HUES48 (cell line): ENCODE data around the gene CCDC7.
"Not testable (repeated sequence)": the region's sequence is repeated elsewhere in the genome, so short reads cannot be mapped to it uniquely, and the experiment has no call there.

Experiments
- H3K27ac ChIP-seq: one replicate; pipeline ENCODE4 v1.7.0; 2013; ENCODE audit warnings: low read depth, low read length, inconsistent platforms
- H3K27me3 ChIP-seq: 2 replicates; pipeline ENCODE4 v1.6.1; 2013; ENCODE audit warnings: mild to moderate bottlenecking, low read length; ENCODE audit not compliant: control insufficient read depth, insufficient read depth
- H3K36me3 ChIP-seq: 2 replicates; pipeline ENCODE4 v1.6.1; 2013; ENCODE audit warnings: low read length; ENCODE audit not compliant: control insufficient read depth, insufficient read depth
- H3K4me1 ChIP-seq: 2 replicates; pipeline ENCODE4 v1.6.1; 2013; ENCODE audit warnings: mild to moderate bottlenecking, low read length; ENCODE audit not compliant: control insufficient read depth, insufficient read depth
- H3K4me3 ChIP-seq: 2 replicates; pipeline ENCODE4 v1.5.1; 2013; ENCODE audit warnings: mild to moderate bottlenecking, low read depth, low read length
- H3K9ac ChIP-seq: 2 replicates; pipeline ENCODE4 v1.6.1; 2013; ENCODE audit warnings: mild to moderate bottlenecking, low read depth, low read length, moderate library complexity
- H3K9me3 ChIP-seq: 2 replicates; pipeline ENCODE4 v1.6.1; 2013; ENCODE audit warnings: low read length; ENCODE audit not compliant: control insufficient read depth, insufficient read depth

The CCDC7 gene

GRCh38 chr10:32445740-32446535, at the start of gene CCDC7:
CCDC7 (plus strand) TSS chr10:32446140; CDS start chr10:32451643, 5,503 bp downstream.
- Histone ChIP-seq H3K9ac (peak within 1 kb of the TSS; percentile 80), H3K27me3 (no peaks in the 10 kb centered on the region), H3K4me3 (peak within 1 kb of the TSS; percentile 71), H3K27ac (peak within 1 kb of the TSS; percentile 92), H3K9me3 (no peaks in the 10 kb centered on the region), H3K4me1 (peaks cover 4% of the 10 kb centered on the region; the same call in 1 of the 2 replicates), H3K36me3 (no peaks in the 10 kb centered on the region)

- not testable (repeated sequence) for H3K27ac ChIP-seq, H3K9ac ChIP-seq, H3K36me3 ChIP-seq, H3K27me3 ChIP-seq, H3K4me3 ChIP-seq, H3K4me1 ChIP-seq, H3K9me3 ChIP-seq
Observed at GRCh38 chr10:32397163-32397562, 48.8 kb upstream of the CCDC7 start.

- H3K9me3 ChIP-seq: not testable (repeated sequence)
Observed at GRCh38 chr10:32399720-32400119, 46.2 kb upstream of the CCDC7 start.

GRCh38 chr10:32400961-32401360, 45.0 kb upstream of the CCDC7 start:
- H3K36me3 ChIP-seq: no peaks in the 10 kb centered on the region
- no peaks in the 10 kb centered on the region for H3K4me1 ChIP-seq
- no peak overlapping the region for H3K27ac ChIP-seq
- H3K27me3 ChIP-seq: no peaks in the 10 kb centered on the region
- no peaks in the 10 kb centered on the region for H3K9me3 ChIP-seq
- no peak overlapping the region for H3K4me3 ChIP-seq
- no peak overlapping the region for H3K9ac ChIP-seq

More at GRCh38 chr10:32399720-32400119, 46.2 kb upstream of the CCDC7 start:
- not testable (repeated sequence) for H3K27me3 ChIP-seq, H3K36me3 ChIP-seq, H3K4me1 ChIP-seq, H3K27ac ChIP-seq, H3K4me3 ChIP-seq, H3K9ac ChIP-seq

GRCh38 chr10:32402499-32402898, 43.4 kb upstream of the CCDC7 start:
- H3K27me3 ChIP-seq: no peaks in the 10 kb centered on the region
- H3K4me1 ChIP-seq: no peaks in the 10 kb centered on the region
- H3K4me3 ChIP-seq: no peak overlapping the region
- no peak overlapping the region for H3K27ac ChIP-seq
- H3K9me3 ChIP-seq: no peaks in the 10 kb centered on the region
- no peaks in the 10 kb centered on the region for H3K36me3 ChIP-seq
- H3K9ac ChIP-seq: no peak overlapping the region

- no peaks in the 10 kb centered on the region for H3K36me3 ChIP-seq
- no peaks in the 10 kb centered on the region for H3K27me3 ChIP-seq
- no peaks in the 10 kb centered on the region for H3K4me1 ChIP-seq
- no peak overlapping the region for H3K27ac ChIP-seq
- no peaks in the 10 kb centered on the region for H3K9me3 ChIP-seq
- no peak overlapping the region for H3K9ac ChIP-seq
- no peak overlapping the region for H3K4me3 ChIP-seq
Observed at GRCh38 chr10:32403091-32403490, 42.8 kb upstream of the CCDC7 start.

GRCh38 chr10:32408690-32409089, 37.2 kb upstream of the CCDC7 start:
- H3K4me3 ChIP-seq: no peak overlapping the region
- H3K4me1 ChIP-seq: no peaks in the 10 kb centered on the region
- no peak overlapping the region for H3K9ac ChIP-seq
- no peaks in the 10 kb centered on the region for H3K9me3 ChIP-seq
- no peaks in the 10 kb centered on the region for H3K36me3 ChIP-seq
- H3K27ac ChIP-seq: no peak overlapping the region
- H3K27me3 ChIP-seq: no peaks in the 10 kb centered on the region

GRCh38 chr10:32409741-32410140, 36.2 kb upstream of the CCDC7 start:
- H3K27me3 ChIP-seq: no peaks in the 10 kb centered on the region
- H3K27ac ChIP-seq: no peak overlapping the region
- no peak overlapping the region for H3K4me3 ChIP-seq
- no peaks in the 10 kb centered on the region for H3K9me3 ChIP-seq
- no peaks in the 10 kb centered on the region for H3K4me1 ChIP-seq
- no peaks in the 10 kb centered on the region for H3K36me3 ChIP-seq
- no peak overlapping the region for H3K9ac ChIP-seq

GRCh38 chr10:32410569-32410968, 35.4 kb upstream of the CCDC7 start:
- Histone ChIP-seq H3K9me3 (no peaks in the 10 kb centered on the region), H3K27ac (no peak overlapping the region), H3K4me1 (no peaks in the 10 kb centered on the region), H3K27me3 (no peaks in the 10 kb centered on the region), H3K4me3 (no peak overlapping the region), H3K36me3 (no peaks in the 10 kb centered on the region), H3K9ac (no peak overlapping the region)

- Histone ChIP-seq H3K4me1 (no peaks in the 10 kb centered on the region), H3K4me3 (no peak overlapping the region), H3K36me3 (no peaks in the 10 kb centered on the region), H3K27me3 (no peaks in the 10 kb centered on the region), H3K9ac (no peak overlapping the region), H3K9me3 (no peaks in the 10 kb centered on the region), H3K27ac (no peak overlapping the region)
Observed at GRCh38 chr10:32411797-32412498, 34.0 kb upstream of the CCDC7 start.

GRCh38 chr10:32412499-32412853, 33.5 kb upstream of the CCDC7 start:
- Histone ChIP-seq H3K27ac (no peak overlapping the region), H3K4me1 (no peaks in the 10 kb centered on the region)

More at GRCh38 chr10:32412499-32412853, 33.5 kb upstream of the CCDC7 start:
- no peaks in the 10 kb centered on the region for H3K36me3 ChIP-seq
- no peaks in the 10 kb centered on the region for H3K27me3 ChIP-seq
- H3K9me3 ChIP-seq: no peaks in the 10 kb centered on the region
- H3K4me3 ChIP-seq: no peak overlapping the region
- no peak overlapping the region for H3K9ac ChIP-seq
